CD14-positive monocyte (primary cell): Measurements from ENCODE around the gene PHYKPL. TPM values are rescaled to one million over a fixed set of nuclear protein-coding genes. Genes with fewer than 3 reads are reported as not detected.

Experiments
- DNase-seq, 3 donors: peaks; one replicate each; pipeline ENCODE4 v3.0.0-alpha.2; 2011 to 2022
- H2AFZ ChIP-seq: 2 replicates; pipeline ENCODE4 v1.6.0; 2012; ENCODE audit warnings: mild to moderate bottlenecking, low read depth, low read length, inconsistent platforms; ENCODE audit not compliant: insufficient read depth, poor library complexity, severe bottlenecking
- H3K27ac ChIP-seq, 2 donors: 1 replicate in 1 of 2; 2 replicates in 1 of 2; pipeline ENCODE4 v1.5.1; 2012 to 2013; ENCODE audit warnings: low read length in 2 of 2, control low read depth in 1 of 2, inconsistent platforms in 1 of 2, low read depth in 1 of 2, mild to moderate bottlenecking in 1 of 2
- H3K27me3 ChIP-seq, 2 donors: one replicate each; pipeline versions ENCODE4 v1.6.0 to v1.6.1; 2011 to 2013; ENCODE audit warnings: low read length in 2 of 2; ENCODE audit not compliant: control insufficient read depth in 2 of 2, insufficient read depth in 2 of 2
- H3K36me3 ChIP-seq, 2 donors: replicated peaks in 1 of 2; 1 replicate in 1 of 2; 2 replicates in 1 of 2; pipeline versions ENCODE4 v1.5.1 to v1.6.1; 2012 to 2013; ENCODE audit warnings: low read length in 2 of 2, control low read depth in 1 of 2, inconsistent platforms in 1 of 2, mild to moderate bottlenecking in 1 of 2; ENCODE audit not compliant: insufficient read depth in 2 of 2, control insufficient read depth in 1 of 2
- H3K4me1 ChIP-seq, 2 donors: 1 replicate in 1 of 2; 2 replicates in 1 of 2; pipeline versions ENCODE4 v1.5.1 to v1.6.1; 2012 to 2013; ENCODE audit warnings: low read length in 2 of 2, control low read depth in 1 of 2, inconsistent platforms in 1 of 2, mild to moderate bottlenecking in 1 of 2, moderate library complexity in 1 of 2; ENCODE audit not compliant: insufficient read depth in 2 of 2, control insufficient read depth in 1 of 2
- H3K4me2 ChIP-seq: replicated peaks from 2 replicates; pipeline ENCODE3; 2012; ENCODE audit warnings: low read length, moderate library complexity, mild to moderate bottlenecking; ENCODE audit not compliant: poor library complexity, severe bottlenecking; ENCODE audit errors: extremely low read depth
- H3K4me3 ChIP-seq, 3 experiments: fragments of 200-600 bp in 1 of 3; sonication (generic) in 1 of 3; replicated peaks in 1 of 3; 1 replicate in 2 of 3; 2 replicates in 1 of 3; pipeline ENCODE4 v1.5.1; 2011 to 2013; ENCODE audit warnings: low read length in 3 of 3, mild to moderate bottlenecking in 3 of 3, control low read depth in 2 of 3, low read depth in 2 of 3, inconsistent platforms in 1 of 3, moderate library complexity in 1 of 3
- H3K79me2 ChIP-seq: 2 replicates; pipeline ENCODE4 v1.6.0; 2012; ENCODE audit warnings: mild to moderate bottlenecking, control low read depth, inconsistent platforms, low read length, moderate library complexity; ENCODE audit not compliant: insufficient read depth
- H3K9ac ChIP-seq: 2 replicates; pipeline ENCODE4 v1.6.0; 2017; ENCODE audit warnings: low read length, mild to moderate bottlenecking; ENCODE audit not compliant: insufficient read depth, poor library complexity, severe bottlenecking
- H3K9me3 ChIP-seq, 2 donors: replicated peaks in 1 of 2; 1 replicate in 1 of 2; 2 replicates in 1 of 2; pipeline versions ENCODE4 v1.5.1 to v1.6.1; 2012 to 2013; ENCODE audit warnings: low read length in 2 of 2, control low read depth in 1 of 2; ENCODE audit not compliant: control insufficient read depth in 1 of 2, insufficient read depth in 1 of 2
- H4K20me1 ChIP-seq: 2 replicates; pipeline ENCODE4 v1.6.0; 2012; ENCODE audit warnings: mild to moderate bottlenecking, low read length, control low read depth, moderate library complexity; ENCODE audit not compliant: insufficient read depth
- H3K27ac Mint-ChIP-seq, 7 donors: one replicate each; pipeline ENCODE4 v1.8.0; 2020; ENCODE audit warnings: mild to moderate bottlenecking in 7 of 7, mixed read lengths in 7 of 7, moderate library complexity in 6 of 7, inconsistent platforms in 2 of 7
- H3K27me3 Mint-ChIP-seq, 3 donors: one replicate each; pipeline ENCODE4 v1.8.0; 2021 to 2022; ENCODE audit warnings: low read depth in 3 of 3, mild to moderate bottlenecking in 3 of 3, mixed read lengths in 3 of 3, moderate library complexity in 3 of 3, inconsistent platforms in 1 of 3
- H3K36me3 Mint-ChIP-seq, 2 donors: one replicate each; pipeline ENCODE4 v1.8.0; 2020; ENCODE audit warnings: mixed read lengths in 2 of 2, inconsistent platforms in 1 of 2, mild to moderate bottlenecking in 1 of 2
- H3K4me1 Mint-ChIP-seq: one replicate; pipeline ENCODE4 v1.8.0; 2020; ENCODE audit warnings: mild to moderate bottlenecking, mixed read lengths
- H3K4me3 Mint-ChIP-seq, 2 donors: one replicate each; pipeline ENCODE4 v1.8.0; 2020; ENCODE audit warnings: mild to moderate bottlenecking in 2 of 2, mixed read lengths in 2 of 2, moderate library complexity in 1 of 2
- H3K9me3 Mint-ChIP-seq, 7 donors: one replicate each; pipeline ENCODE4 v1.8.0; 2020 to 2022; ENCODE audit warnings: mixed read lengths in 7 of 7, mild to moderate bottlenecking in 6 of 7, moderate library complexity in 6 of 7, inconsistent platforms in 2 of 7
- CTCF ChIP-seq: fragments of 200-600 bp; IDR thresholded peaks from one replicate; pipeline ENCODE4 v1.8.0; 2022; ENCODE audit warnings: antibody characterized with exemption, mild to moderate bottlenecking
- WGBS: methylation state at CpG from one replicate; pipeline ENCODE4 v1.1.5; 2013; ENCODE audit warnings: missing lambda C conversion rate; ENCODE audit not compliant: insufficient coverage; 5-methylcytosine and 5-hydroxymethylcytosine counted together
- intact Hi-C, 2 donors: fragments of 100-400 bp; cut with micrococcal nuclease; formaldehyde crosslinking; loops; one replicate each; pipeline versions ENCODE4 v1.15.0 to v1.15.1; 2023
- polyA plus RNA-seq, 3 donors: library from polyadenylated mRNA; depleted of rRNA in 1 of 3; unstranded in 2 of 3; stranded (reverse) in 1 of 3; fragments of 300-500 nt in 2 of 3; fragments of >200 nt in 1 of 3; fragmentation: Illumina TruSeq in 2 of 3; gene quantifications; 1 replicate in 2 of 3; 2 replicates in 1 of 3; pipeline ENCODE4 v1.2.3, GENCODE V29; 2012 to 2021

Gene PHYKPL
- polyA plus RNA-seq, 3 donors = 39.2 to 199 (median 43.0) TPM

- Mint-ChIP-seq H3K9me3 (peaks cover 0 to 4% (median 0%) of the 10 kb centered on the region in 7 donors), H3K4me1 (peaks cover 59% of the 10 kb centered on the region), H3K4me3 (peak overlapping the region; percentile 58 to 77), H3K27me3 (peaks cover 0 to 2% (median 2%) of the 10 kb centered on the region in 3 donors), H3K36me3 (no peaks in the 10 kb centered on the region), H3K27ac (peak overlapping the region; percentile 72 to 93 (median 83))
- H3K4me2 ChIP-seq = peak overlapping the region; percentile 59
- H3K36me3 ChIP-seq = no peaks in the 10 kb centered on the region
- no peaks in the 10 kb centered on the region for H4K20me1 ChIP-seq
- H3K9ac ChIP-seq = peak overlapping the region; percentile 46
- H3K27me3 ChIP-seq = no peaks in the 10 kb centered on the region
- TF ChIP-seq CTCF = no peak
- peak overlapping the region; percentile 62 to 83 for H3K27ac ChIP-seq
- peak overlapping the region; percentile 79 for H2AFZ ChIP-seq
- H3K9me3 ChIP-seq = no peaks in the 10 kb centered on the region
- peak overlapping the region in 1 of 3 experiments; percentile 45 for H3K4me3 ChIP-seq
- DNase-seq = no peak
- no peaks in the 10 kb centered on the region for H3K79me2 ChIP-seq
- WGBS = 0% methylated on average over 7 of the region's 8 CpGs
- H3K4me1 ChIP-seq = peaks cover 71 to 77% of the 10 kb centered on the region in 2 donors
- intact Hi-C loops = no loop called here
Observed at GRCh38 chr5:178241231-178241663, 8.6 kb upstream of the PHYKPL start.

- DNase-seq = peak in 1 of 3 donors; percentile 19
- Histone ChIP-seq H3K9ac (peak overlapping the region; percentile 47), H3K4me2 (peak overlapping the region; percentile 59)
Observed at GRCh38 chr5:178240766-178241165, 8.2 kb upstream of the PHYKPL start.

More at GRCh38 chr5:178240766-178241165, 8.2 kb upstream of the PHYKPL start:
- Histone ChIP-seq H3K79me2 (no peaks in the 10 kb centered on the region), H3K4me1 (peaks cover 74 to 81% of the 10 kb centered on the region in 2 donors), H3K4me3 (peak overlapping the region in 1 of 3 experiments; percentile 45), H3K36me3 (no peaks in the 10 kb centered on the region), H3K9me3 (no peaks in the 10 kb centered on the region), H3K27me3 (no peaks in the 10 kb centered on the region), H4K20me1 (no peaks in the 10 kb centered on the region), H3K27ac (peak overlapping the region; percentile 62 to 83), H2AFZ (peak overlapping the region; percentile 79)
- intact Hi-C loops = no loop called here
- peak overlapping the region; percentile 71 to 93 (median 84) for H3K27ac Mint-ChIP-seq
- no peak for TF ChIP-seq CTCF
- peak overlapping the region; percentile 58 to 77 for H3K4me3 Mint-ChIP-seq
- no peaks in the 10 kb centered on the region for H3K36me3 Mint-ChIP-seq
- WGBS = 0% methylated on average over 6 of the region's 9 CpGs
- peaks cover 64% of the 10 kb centered on the region for H3K4me1 Mint-ChIP-seq
- peaks cover 0 to 2% (median 2%) of the 10 kb centered on the region in 3 donors for H3K27me3 Mint-ChIP-seq
- peaks cover 0 to 4% (median 0%) of the 10 kb centered on the region in 7 donors for H3K9me3 Mint-ChIP-seq
